GM12878 (cell line): ENCODE results near the gene FANCI. TPM values are rescaled to one million over a fixed set of nuclear protein-coding genes. Genes with fewer than 3 reads are reported as not detected.

Source experiments
- ATAC-seq: fragments of 200-7000 bp; cut with Tn5 transposase; 3 replicates; pipeline ENCODE4 v1.9.1; 2020; ENCODE audit warnings: mild to moderate bottlenecking, moderate library complexity
- BruUV-seq: library from RNA; stranded (reverse); fragments of 400-500 nt; replicated peaks from 2 replicates; lab custom pipeline; 2021; lab: Mats Ljungman, UMichigan
- CTCF ChIA-PET: fragments of 300-600 bp; sonication (Branson Sonifier 250); formaldehyde crosslinking; extraction: SDS; loops from one replicate; lab custom pipeline; 2021; ENCODE audit warnings: inconsistent platforms; lab: Yijun Ruan, JAX
- POLR2A ChIA-PET: fragments of 350-600 bp; formaldehyde crosslinking; extraction: SDS; loops from one replicate; lab custom pipeline; 2021; ENCODE audit warnings: inconsistent platforms; lab: Charles Lee
- RAD21 ChIA-PET: fragments of 300-600 bp; sonication (Branson Sonifier 250); formaldehyde crosslinking; loops from one replicate; lab custom pipeline; 2023; ENCODE audit warnings: antibody characterized with exemption; ENCODE audit not compliant: unreplicated experiment; lab: Charles Lee
- SMC1A ChIA-PET: fragments of 300-600 bp; sonication (Branson Sonifier 250); formaldehyde crosslinking; loops from one replicate; lab custom pipeline; 2023; ENCODE audit not compliant: unreplicated experiment, uncharacterized antibody; lab: Charles Lee
- DNase-seq: peaks from one replicate; pipeline ENCODE4 v3.0.0-alpha.2; 2011; ENCODE audit warnings: low read depth, low spot score
- FAIRE-seq: peaks from 3 replicates; lab custom pipeline; 2011; peaks lifted over from hg19 to GRCh38; lab: Jason Lieb, UNC
- H2AFZ ChIP-seq: 2 replicates; pipeline ENCODE4 v1.6.0; 2011; ENCODE audit warnings: low read depth, low read length, control low read depth; ENCODE audit not compliant: control insufficient read depth
- H3K27ac ChIP-seq: 2 replicates; pipeline ENCODE4 v1.5.1; 2011; ENCODE audit warnings: control low read depth; ENCODE audit not compliant: control insufficient read depth, insufficient read depth
- H3K27me3 ChIP-seq, 2 experiments: replicated peaks in 1 of 2; 2 replicates each; pipeline versions ENCODE4 v1.6.0 to v1.6.1; 2011; ENCODE audit warnings: low read length in 1 of 2; ENCODE audit not compliant: control insufficient read depth in 2 of 2, insufficient read depth in 2 of 2
- H3K36me3 ChIP-seq, 2 experiments: 2 replicates each; pipeline ENCODE4 v1.5.1; 2011; ENCODE audit warnings: low read length in 1 of 2; ENCODE audit not compliant: control insufficient read depth in 2 of 2, insufficient read depth in 2 of 2
- H3K4me1 ChIP-seq: 2 replicates; pipeline ENCODE4 v1.6.1; 2011; ENCODE audit warnings: mild to moderate bottlenecking, low read length, moderate library complexity, mixed read lengths; ENCODE audit not compliant: control insufficient read depth, insufficient read depth
- H3K4me2 ChIP-seq: 2 replicates; pipeline ENCODE4 v1.6.0; 2011; ENCODE audit warnings: control low read depth; ENCODE audit not compliant: control insufficient read depth, insufficient read depth
- H3K4me3 ChIP-seq: fragments of 200-600 bp; sonication (generic); 2 replicates; pipeline ENCODE4 v1.5.1; 2016
- H3K79me2 ChIP-seq: 2 replicates; pipeline ENCODE4 v1.6.0; 2011; ENCODE audit warnings: low read length; ENCODE audit not compliant: control insufficient read depth, insufficient read depth
- H3K9ac ChIP-seq: 2 replicates; pipeline ENCODE4 v1.8.0; 2011; ENCODE audit warnings: low read length, control low read depth, mixed read lengths; ENCODE audit not compliant: control insufficient read depth, insufficient read depth
- H3K9me3 ChIP-seq: replicated peaks from 3 replicates; pipeline ENCODE4 v1.5.1; 2011; ENCODE audit warnings: mild to moderate bottlenecking, low read length; ENCODE audit not compliant: control insufficient read depth, insufficient read depth
- H4K20me1 ChIP-seq: 2 replicates; pipeline ENCODE4 v1.6.0; 2011; ENCODE audit not compliant: control insufficient read depth, insufficient read depth
- CEBPB ChIP-seq, 2 experiments: fragments of 150-350 bp in 1 of 2; IDR thresholded peaks; 2 replicates each; pipeline ENCODE4 v1.6.1; 2012 to 2014; ENCODE audit warnings: low read depth in 2 of 2, low read length in 2 of 2, borderline replicate concordance in 1 of 2, inconsistent platforms in 1 of 2
- CREB1 ChIP-seq: IDR thresholded peaks from 2 replicates; pipeline ENCODE4 v1.6.1; 2012; ENCODE audit warnings: low read depth, mild to moderate bottlenecking, inconsistent platforms
- CREM ChIP-seq: IDR thresholded peaks from 2 replicates; pipeline ENCODE4 v1.6.1; 2014; ENCODE audit warnings: antibody characterized with exemption, low read depth
- PAX8 ChIP-seq: fragments of 450-650 bp; IDR thresholded peaks from 2 replicates; pipeline ENCODE4 v1.6.1; 2017; ENCODE audit warnings: mild to moderate bottlenecking, moderate library complexity
- POLR2A ChIP-seq: IDR thresholded peaks from 2 replicates; pipeline ENCODE4 v1.6.1; 2011; ENCODE audit warnings: low read depth, mild to moderate bottlenecking, low read length
- RAD51 ChIP-seq: fragments of 450-650 bp; IDR thresholded peaks from 2 replicates; pipeline ENCODE4 v1.6.1; 2016; ENCODE audit warnings: moderate library complexity, mild to moderate bottlenecking, inconsistent platforms
- SMAD1 ChIP-seq: fragments of 450-650 bp; IDR thresholded peaks from 2 replicates; pipeline ENCODE4 v1.6.1; 2018; ENCODE audit warnings: mild to moderate bottlenecking, low read depth; ENCODE audit not compliant: partially characterized antibody
- SPI1 ChIP-seq: IDR thresholded peaks from 2 replicates; pipeline ENCODE4 v1.6.1; 2011; ENCODE audit warnings: low read depth, mild to moderate bottlenecking, low read length, moderate library complexity, borderline replicate concordance; ENCODE audit not compliant: insufficient read depth
- YY1 ChIP-seq: IDR thresholded peaks from 2 replicates; pipeline ENCODE4 v1.6.1; 2011; ENCODE audit warnings: low read depth, mild to moderate bottlenecking, low read length
- WGBS: methylation state at CpG from one replicate; pipeline ENCODE4 v1.1.6; 2016; ENCODE audit warnings: low lambda C conversion rate; ENCODE audit not compliant: insufficient replicate concordance, insufficient coverage; ENCODE audit errors: missing lambda C conversion rate; 5-methylcytosine and 5-hydroxymethylcytosine counted together
- in situ Hi-C: fragments of 300-500 bp; cut with MboI; formaldehyde crosslinking; loops from 9 replicates; pipeline ENCODE4 v1.14.3; 2018; ENCODE audit warnings: mixed read lengths
- intact Hi-C: fragments of 100-400 bp; cut with micrococcal nuclease; formaldehyde crosslinking; loops from one replicate; pipeline ENCODE4 v1.14.2; 2022; ENCODE audit not compliant: unreplicated experiment
- polyA plus RNA-seq, 11 experiments: library from polyadenylated mRNA; depleted of rRNA in 4 of 11; unstranded in 6 of 11; stranded (reverse) in 5 of 11; fragments of >200 nt; fragmentation: Nextera tagmentation in 4 of 11; fragmentation: Illumina TruSeq in 1 of 11; extraction: Ambion mirVana in 4 of 11; extraction: Trizol in 1 of 11; gene quantifications; 1 replicate in 1 of 11; 2 replicates in 10 of 11; pipeline versions ENCODE4 v1.2.1 to v1.2.3, GENCODE V29; 2011 to 2016; ENCODE audit warnings: inconsistent platforms in 2 of 11, missing spikeins in 2 of 11, low read depth in 1 of 11
- total RNA-seq, 4 experiments: library from RNA; depleted of rRNA in 3 of 4; stranded (reverse); fragments of >200 nt in 3 of 4; fragmentation: Illumina TruSeq in 1 of 4; extraction: Trizol in 1 of 4; gene quantifications; 2 replicates each; pipeline versions ENCODE4 v1.2.1 to v1.2.3, GENCODE V29; 2013 to 2021
- TF ChIP-seq, protein P1 (sequence below): fragments of 450-650 bp; IDR thresholded peaks from 2 replicates; pipeline ENCODE4 v1.6.1; 2016; ENCODE audit warnings: mild to moderate bottlenecking
- TF ChIP-seq, protein P2 (sequence below): IDR thresholded peaks from 2 replicates; pipeline ENCODE4 v1.6.1; 2011; ENCODE audit warnings: low read depth, mild to moderate bottlenecking, low read length, moderate library complexity, borderline replicate concordance; ENCODE audit errors: extremely low read depth
- TF ChIP-seq, protein P3 (sequence below), 3 experiments: IDR thresholded peaks in 2 of 3; conservative IDR thresholded peaks in 1 of 3; 2 replicates each; pipeline ENCODE4 v1.5.1; 2011; ENCODE audit warnings: low read depth in 3 of 3, low read length in 3 of 3, mild to moderate bottlenecking in 3 of 3, control low read depth in 2 of 3, moderate library complexity in 2 of 3, inconsistent platforms in 1 of 3, mixed read lengths in 1 of 3; ENCODE audit not compliant: control insufficient read depth in 2 of 3, insufficient read depth in 1 of 3; ENCODE audit errors: extremely low read depth in 1 of 3

Gene FANCI
- total and polyA plus RNA-seq, 10 of the 15 experiments (the other 5 are each of a cell fraction or from before 2014, with no cell fraction given) = 38.1 to 129 (median 82.4) TPM

- intact Hi-C loops = no loop called here
- BruUV-seq = no TSS peak
- Histone ChIP-seq H3K36me3 (peaks cover 65% of the 10 kb centered on the region in 2 experiments), H3K79me2 (no peaks in the 10 kb centered on the region), H3K27me3 (no peaks in the 10 kb centered on the region), H3K4me1 (no peaks in the 10 kb centered on the region; the same call in 1 of the 2 replicates), H3K4me2 (no peak overlapping the region), H3K27ac (no peak overlapping the region), H3K9me3 (no peaks in the 10 kb centered on the region), H3K9ac (no peak overlapping the region), H3K4me3 (no peak overlapping the region), H2AFZ (no peak overlapping the region), H4K20me1 (peaks cover 2% of the 10 kb centered on the region; the same call in 1 of the 2 replicates)
- peak; percentile 42 for ATAC-seq
- no peak for DNase-seq
- ChIA-PET POLR2A (no interaction called here), RAD21 (no interaction called here), SMC1A (no interaction called here), CTCF (interaction anchor here (0.9 kb wide), 1 partner anchor 10 kb away, joined by 4 read pairs; no protein-coding TSS in a partner anchor)
- in situ Hi-C loops = no loop called here
- TF ChIP-seq SMAD1 (no peak), CEBPB (IDR thresholded peaks at IDR 0.05; ENCODE audit: borderline replicate concordance in 1 of 2, low read depth in 2 of 2, low read length in 2 of 2) (no peak), CREM (no peak), CREB1 (no peak), YY1 (no peak), RAD51 (no peak), SPI1 (no peak), PAX8 (no peak), POLR2A (peak; percentile 13; the same call in 1 of the 2 replicates)
- TF ChIP-seq, protein P1, sequence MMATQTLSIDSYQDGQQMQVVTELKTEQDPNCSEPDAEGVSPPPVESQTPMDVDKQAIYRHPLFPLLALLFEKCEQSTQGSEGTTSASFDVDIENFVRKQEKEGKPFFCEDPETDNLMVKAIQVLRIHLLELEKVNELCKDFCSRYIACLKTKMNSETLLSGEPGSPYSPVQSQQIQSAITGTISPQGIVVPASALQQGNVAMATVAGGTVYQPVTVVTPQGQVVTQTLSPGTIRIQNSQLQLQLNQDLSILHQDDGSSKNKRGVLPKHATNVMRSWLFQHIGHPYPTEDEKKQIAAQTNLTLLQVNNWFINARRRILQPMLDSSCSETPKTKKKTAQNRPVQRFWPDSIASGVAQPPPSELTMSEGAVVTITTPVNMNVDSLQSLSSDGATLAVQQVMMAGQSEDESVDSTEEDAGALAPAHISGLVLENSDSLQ = no peak
- TF ChIP-seq, protein P2, sequence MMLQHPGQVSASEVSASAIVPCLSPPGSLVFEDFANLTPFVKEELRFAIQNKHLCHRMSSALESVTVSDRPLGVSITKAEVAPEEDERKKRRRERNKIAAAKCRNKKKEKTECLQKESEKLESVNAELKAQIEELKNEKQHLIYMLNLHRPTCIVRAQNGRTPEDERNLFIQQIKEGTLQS = no peak
- TF ChIP-seq, protein P3, sequence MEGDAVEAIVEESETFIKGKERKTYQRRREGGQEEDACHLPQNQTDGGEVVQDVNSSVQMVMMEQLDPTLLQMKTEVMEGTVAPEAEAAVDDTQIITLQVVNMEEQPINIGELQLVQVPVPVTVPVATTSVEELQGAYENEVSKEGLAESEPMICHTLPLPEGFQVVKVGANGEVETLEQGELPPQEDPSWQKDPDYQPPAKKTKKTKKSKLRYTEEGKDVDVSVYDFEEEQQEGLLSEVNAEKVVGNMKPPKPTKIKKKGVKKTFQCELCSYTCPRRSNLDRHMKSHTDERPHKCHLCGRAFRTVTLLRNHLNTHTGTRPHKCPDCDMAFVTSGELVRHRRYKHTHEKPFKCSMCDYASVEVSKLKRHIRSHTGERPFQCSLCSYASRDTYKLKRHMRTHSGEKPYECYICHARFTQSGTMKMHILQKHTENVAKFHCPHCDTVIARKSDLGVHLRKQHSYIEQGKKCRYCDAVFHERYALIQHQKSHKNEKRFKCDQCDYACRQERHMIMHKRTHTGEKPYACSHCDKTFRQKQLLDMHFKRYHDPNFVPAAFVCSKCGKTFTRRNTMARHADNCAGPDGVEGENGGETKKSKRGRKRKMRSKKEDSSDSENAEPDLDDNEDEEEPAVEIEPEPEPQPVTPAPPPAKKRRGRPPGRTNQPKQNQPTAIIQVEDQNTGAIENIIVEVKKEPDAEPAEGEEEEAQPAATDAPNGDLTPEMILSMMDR (IDR thresholded peaks at IDR 0.05 in 2 of 3, conservative IDR thresholded peaks at IDR 0.05 in 1 of 3; ENCODE audit: control insufficient read depth in 2 of 3, extremely low read depth in 1 of 3, insufficient read depth in 1 of 3, low read depth in 3 of 3, low read length in 3 of 3) = 0 out of 6 replicates have a peak, but pooled peaks of 1 of the 3 experiments have one; percentile 4
- no peak for FAIRE-seq
- WGBS = 81% methylated on average over 17 of the region's 17 CpGs
Measured at GRCh38 chr15:89321521-89322410, 78.0 kb downstream of the FANCI start.
